Stimulated activated CD8-positive, alpha-beta memory T cell treated with anti-CD3 and anti-CD28 coated beads, Interleukin-15, amount 100 ng/mL, for 4 hours (primary cell): ENCODE data around the gene STXBP4.

Experiments used
- DNase-seq, 2 donors: peaks; one replicate each; pipeline ENCODE4 v3.0.0-alpha.2; 2020; ENCODE audit warnings: low read depth in 2 of 2

Gene STXBP4

GRCh38 chr17:55167024-55167725 lies 198.6 kb downstream of the STXBP4 start:
- DNase-seq: no peak

- no peak for DNase-seq
These were observed 200.6 kb downstream of the STXBP4 start for GRCh38 chr17:55168958-55169687.

GRCh38 chr17:55171634-55172328 lies 203.2 kb downstream of the STXBP4 start:
- DNase-seq: no peak

DNA sequence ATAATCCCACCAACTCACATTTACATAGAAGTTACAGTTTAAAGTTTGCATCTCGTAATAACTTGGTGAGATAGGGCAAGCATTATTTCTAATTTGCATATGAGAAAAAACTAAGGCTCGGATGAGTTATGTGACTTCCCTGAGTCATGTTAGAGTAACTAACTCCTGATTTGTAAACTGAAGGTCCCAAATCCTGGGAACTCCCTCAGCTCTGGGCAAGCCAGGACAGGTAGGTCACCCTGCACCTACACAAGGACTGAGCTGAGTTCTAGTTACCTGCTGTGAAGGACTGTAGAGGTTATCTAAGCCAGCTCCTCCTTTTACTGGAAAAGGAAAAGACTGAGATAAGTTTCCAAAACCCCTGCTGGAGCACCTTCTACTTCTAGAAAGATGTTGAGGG lies 204.0 kb downstream of the STXBP4 start:
- DNase-seq: no peak

DNA sequence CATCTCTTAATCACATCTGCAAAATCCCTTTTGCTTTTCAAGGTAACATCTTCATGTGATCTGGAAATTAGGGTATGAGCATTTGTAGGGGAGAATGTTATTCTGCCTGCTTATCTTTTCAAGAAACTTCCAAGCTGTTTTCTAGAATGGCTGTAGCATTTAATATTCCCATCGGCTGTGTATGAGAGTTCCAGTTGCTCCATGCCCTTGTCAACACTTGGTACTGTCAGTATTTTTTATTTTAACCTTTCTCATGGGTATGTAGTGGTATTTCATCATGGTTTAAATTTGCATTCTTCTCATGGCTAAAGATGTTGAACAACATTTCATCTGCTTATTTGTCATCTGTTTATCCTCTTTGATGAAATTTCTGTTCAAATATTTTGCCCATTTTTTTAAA lies 205.6 kb downstream of the STXBP4 start:
- DNase-seq: no peak

DNA sequence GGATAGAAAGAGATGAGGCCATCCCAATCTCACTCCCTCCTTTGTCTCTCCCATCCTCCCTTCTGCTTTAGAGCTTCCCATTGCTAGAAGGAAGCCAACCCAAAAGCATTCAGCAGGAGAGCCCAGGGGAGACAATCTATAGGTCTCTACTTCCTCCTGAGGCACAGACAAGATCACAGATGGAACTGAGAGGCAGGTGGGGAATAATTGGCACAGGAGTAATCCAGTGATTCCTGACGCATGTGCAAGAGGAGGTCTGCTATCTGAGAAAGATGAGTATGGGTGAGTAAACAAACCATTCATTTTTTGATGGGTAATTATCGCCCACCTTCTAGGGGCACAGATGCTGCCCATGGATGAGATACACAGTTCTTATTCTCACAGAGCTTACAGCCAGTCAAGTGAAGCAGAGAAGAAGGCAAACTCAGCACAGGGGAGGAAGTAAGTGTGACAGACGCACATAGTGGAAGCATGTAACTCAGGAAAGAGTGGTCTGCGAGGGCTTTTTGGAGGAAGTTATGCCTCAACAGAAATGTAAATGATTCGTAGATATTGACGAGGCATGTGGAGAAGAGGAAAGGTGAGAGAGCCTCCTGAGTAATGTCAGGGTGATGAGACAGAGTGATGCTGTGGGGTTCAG lies 207.3 kb downstream of the STXBP4 start:
- no peak for DNase-seq

GRCh38 chr17:55177159-55177854 lies 208.7 kb downstream of the STXBP4 start:
- DNase-seq: no peak

GRCh38 chr17:55177855-55178217 lies 209.3 kb downstream of the STXBP4 start:
- no peak for DNase-seq

GRCh38 chr17:55186937-55187770 lies 218.6 kb downstream of the STXBP4 start:
- no peak for DNase-seq

- DNase-seq: no peak
These were observed 222.2 kb downstream of the STXBP4 start for GRCh38 chr17:55190748-55191147.

- DNase-seq: no peak
These were observed 230.3 kb downstream of the STXBP4 start for GRCh38 chr17:55198690-55199370.

DNA sequence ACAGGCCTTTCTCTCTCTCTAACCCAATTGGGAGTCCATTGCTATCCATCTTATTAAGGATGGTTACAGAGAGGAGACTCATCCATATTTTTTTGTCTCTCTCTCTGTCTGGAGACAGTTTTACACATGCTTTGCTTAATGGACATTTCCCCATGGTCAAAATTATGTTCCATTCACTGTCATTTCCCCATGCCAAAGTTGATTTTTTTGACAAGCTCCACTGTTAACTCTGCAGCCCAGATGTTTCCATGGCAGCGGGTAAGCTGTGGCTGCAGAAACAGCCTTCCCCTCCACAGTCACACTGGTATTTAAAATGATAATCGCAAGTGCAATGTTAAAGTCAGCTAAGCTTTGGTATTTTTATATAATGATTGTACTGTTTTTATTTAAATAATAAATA lies 232.3 kb downstream of the STXBP4 start:
- no peak for DNase-seq

DNA sequence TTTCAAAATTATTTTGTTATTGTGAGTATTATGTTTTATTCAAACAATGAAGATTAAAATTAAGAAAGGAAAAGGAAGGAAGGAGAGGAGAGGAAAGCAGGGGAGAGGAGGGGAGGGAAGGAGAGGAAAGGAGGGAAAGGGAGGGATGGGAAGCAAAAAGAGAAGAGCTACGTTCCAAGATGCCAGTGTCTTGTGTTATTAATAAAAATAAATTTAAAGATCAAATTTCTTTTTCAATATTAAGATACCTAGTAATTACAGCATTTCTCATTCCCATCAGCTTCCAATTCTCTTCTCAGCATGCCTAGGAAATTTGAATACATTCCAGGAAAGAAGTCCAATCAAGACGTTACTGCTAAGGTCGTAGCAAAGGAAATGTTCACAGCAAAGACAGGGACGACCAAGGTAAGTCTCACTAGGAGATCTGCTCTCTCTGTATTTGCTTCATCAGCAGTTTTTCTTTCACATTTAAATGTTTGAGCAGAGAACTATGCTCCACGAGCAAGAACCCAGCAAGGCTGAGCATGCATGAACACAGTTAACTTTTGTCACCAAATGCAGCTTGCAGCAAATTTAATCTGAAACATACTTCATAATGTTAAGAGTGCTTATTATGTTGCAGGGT lies 232.9 kb downstream of the STXBP4 start:
- DNase-seq: no peak

GRCh38 chr17:55202896-55203295 lies 234.3 kb downstream of the STXBP4 start:
- DNase-seq: no peak

GRCh38 chr17:55208078-55208812 lies 239.7 kb downstream of the STXBP4 start:
- no peak for DNase-seq

GRCh38 chr17:55210292-55210691 lies 241.7 kb downstream of the STXBP4 start:
- DNase-seq: no peak

DNA sequence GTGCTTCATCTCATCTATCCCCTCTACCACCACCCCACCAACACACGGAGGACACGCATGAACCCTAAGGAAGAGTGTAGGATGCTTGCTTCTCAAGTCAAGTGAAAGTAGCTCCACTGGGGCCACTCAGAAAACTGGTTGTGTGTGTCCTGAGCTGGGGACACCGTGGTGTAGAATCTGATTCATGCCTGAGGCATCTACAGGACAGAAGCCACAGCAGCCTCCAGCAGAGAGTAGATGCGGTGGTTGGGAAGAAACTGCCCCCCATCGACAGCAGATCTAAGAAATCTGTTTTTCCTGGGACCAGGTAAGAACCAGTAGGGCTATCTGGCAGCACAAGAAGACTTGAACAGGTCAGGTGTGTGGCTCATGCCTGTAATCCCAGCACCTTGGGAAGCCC lies 244.3 kb downstream of the STXBP4 start:
- DNase-seq: no peak

- DNase-seq: no peak
These were observed 247.1 kb downstream of the STXBP4 start for GRCh38 chr17:55215711-55216110.

- DNase-seq: no peak
These were observed 248.3 kb downstream of the STXBP4 start for GRCh38 chr17:55216888-55217287.
